DMS53 (cell line): Measurements from ENCODE around the gene ZDHHC7.
"Not testable (repeated sequence)": the region's sequence is repeated elsewhere in the genome, so short reads cannot be mapped to it uniquely, and the experiment has no call there.

Experiments used
- DNase-seq: peaks from one replicate; lab custom pipeline; 2025; lab: John Stamatoyannopoulos, UW

ZDHHC7 gene

DNA sequence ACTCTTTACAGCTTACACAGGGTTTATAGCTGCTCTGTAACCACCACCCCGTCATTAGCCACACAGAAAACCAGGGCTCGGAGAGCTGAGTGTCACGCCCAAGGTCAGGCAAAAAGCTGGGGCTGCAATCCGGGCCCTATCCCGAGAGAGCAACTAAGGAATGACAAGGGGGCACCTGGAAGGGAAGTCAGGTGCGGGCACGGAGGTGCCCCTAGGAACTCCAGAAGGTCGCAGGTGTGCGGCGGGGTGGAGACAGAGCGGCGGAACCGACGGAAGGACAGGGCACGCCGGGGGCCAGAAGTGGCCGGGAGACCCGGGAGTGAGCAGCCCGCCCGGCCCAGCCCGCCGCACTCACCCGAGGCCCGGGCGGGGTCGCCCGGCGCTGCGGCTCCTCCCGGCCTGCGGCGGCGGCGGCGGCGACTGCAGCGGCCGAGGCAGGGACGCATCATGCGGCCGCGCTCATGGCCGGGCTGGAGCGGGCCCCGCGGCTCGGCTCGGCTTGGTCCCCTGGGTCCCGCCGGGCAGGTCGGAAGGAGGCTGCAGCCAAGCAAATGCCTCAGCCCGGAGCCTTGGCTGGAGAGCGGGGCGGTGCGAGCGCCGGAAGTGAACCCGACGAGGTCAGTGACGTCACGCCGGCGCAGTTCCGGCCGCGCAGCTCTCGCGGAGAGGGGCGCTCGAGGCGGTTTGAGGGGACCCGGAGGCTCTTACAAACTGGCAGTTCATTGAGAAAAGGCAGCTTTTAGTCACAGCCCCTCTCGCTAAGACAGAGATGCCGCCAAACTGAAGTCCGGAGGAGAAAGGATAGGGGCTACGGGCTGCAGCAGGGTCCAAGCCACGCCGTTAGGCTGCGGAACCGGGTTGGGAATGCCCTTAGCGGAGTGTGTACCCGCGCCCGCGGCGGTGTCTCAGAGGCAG is at the start of gene ZDHHC7:
Gene ZDHHC7 (minus strand): TSS at position 605 of the 915 bp plus-strand sequence. CDS start 20,917 bp downstream, outside the sequence.
- DNase-seq = peak; percentile 89

- no peak for DNase-seq
Measured at GRCh38 chr16:85058909-85059308, 47.6 kb upstream of the ZDHHC7 start.

DNA sequence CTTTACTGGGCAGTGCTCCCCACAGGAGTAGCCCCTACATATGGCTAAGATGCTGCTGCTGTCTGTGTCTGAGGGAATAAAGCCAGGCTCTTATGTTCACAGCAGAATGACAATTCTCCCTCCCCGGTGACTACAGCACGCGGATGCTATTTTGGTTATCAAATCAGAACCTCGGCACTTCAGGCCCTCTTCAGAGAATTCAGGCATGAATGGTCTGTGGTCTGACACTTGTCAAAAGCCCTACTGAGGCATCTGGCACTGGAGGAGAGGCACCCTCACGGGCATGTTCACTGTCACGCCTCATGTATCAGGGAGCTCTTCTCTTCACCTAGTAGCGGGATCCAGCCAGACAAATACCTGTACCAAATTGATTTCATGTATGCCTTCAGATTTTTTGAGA is 46.6 kb upstream of the ZDHHC7 start:
- DNase-seq = no peak

DNA sequence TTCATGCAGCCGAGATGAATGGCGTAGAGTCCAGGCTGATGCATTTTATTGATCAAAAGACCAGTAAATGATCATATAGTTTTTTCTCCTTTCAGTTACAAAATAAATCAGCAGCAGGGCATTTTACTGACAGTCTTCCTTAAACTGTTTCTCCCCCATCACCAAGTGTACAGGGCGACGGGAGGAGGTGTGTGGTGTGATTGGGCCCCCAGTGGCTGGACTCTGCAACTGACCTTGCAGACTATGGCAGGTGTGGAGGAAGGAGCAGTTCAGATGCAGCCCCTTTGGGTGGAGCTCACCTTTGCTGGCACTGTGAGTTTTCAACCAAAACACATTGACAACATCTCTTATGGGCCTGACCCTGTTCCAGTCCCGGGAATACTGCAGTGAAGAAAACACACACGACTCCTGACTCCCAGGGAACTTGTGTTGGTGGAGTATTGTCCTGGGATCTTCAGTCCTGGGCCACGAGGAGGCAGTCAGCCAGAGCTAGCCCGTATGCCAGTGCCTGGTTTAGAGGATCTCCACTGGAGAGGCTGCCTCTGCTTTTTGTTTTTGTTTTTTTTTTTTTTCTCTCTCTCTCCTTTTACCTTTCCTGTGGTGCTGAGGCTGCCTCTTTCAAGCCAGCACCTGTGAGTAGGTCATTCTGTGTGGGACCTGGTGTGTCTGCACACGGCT is 46.0 kb upstream of the ZDHHC7 start:
- DNase-seq = peak; percentile 33

GRCh38 chr16:85056211-85056748 is 44.9 kb upstream of the ZDHHC7 start:
- no peak for DNase-seq

GRCh38 chr16:85055493-85056210 is 44.3 kb upstream of the ZDHHC7 start:
- no peak for DNase-seq

GRCh38 chr16:85054948-85055492 is 43.7 kb upstream of the ZDHHC7 start:
- no peak for DNase-seq

- not testable (repeated sequence) for DNase-seq
Measured at GRCh38 chr16:85054321-85054720, 43.0 kb upstream of the ZDHHC7 start.

- DNase-seq = no peak
Measured at GRCh38 chr16:85052536-85052935, 41.2 kb upstream of the ZDHHC7 start.

GRCh38 chr16:85051683-85052082 is 40.3 kb upstream of the ZDHHC7 start:
- DNase-seq = no peak

- no peak for DNase-seq
Measured at GRCh38 chr16:85051067-85051581, 39.8 kb upstream of the ZDHHC7 start.

DNA sequence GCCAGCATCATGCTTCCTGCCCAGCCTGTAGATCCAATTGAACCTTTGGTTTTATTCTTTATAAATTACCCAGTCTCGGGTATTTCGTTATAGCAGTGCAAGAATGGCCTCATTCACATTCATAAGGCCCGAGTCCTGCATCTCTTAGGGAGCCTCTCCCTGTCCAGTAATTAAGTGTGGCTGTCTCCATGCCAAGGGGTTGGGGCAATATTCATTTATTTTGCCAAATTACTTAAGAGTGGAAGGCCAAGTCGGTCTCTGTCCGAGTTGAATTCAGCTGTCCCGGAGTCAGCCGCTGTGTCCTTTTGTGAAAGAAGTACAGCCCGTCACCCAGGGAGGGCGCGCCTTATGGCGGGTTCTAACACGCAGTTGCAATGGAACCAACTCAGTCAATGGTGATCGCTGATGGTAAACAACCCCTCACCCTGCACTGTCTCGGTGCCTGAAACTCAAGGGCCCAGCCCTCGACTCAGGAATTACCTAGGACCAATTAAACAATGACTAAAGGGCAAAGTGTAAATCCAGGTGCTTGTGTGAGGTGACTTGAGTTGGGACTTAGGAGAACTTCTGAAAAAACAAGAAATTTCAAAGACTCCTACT is 38.5 kb upstream of the ZDHHC7 start:
- no peak for DNase-seq

GRCh38 chr16:85048921-85049562 is 37.7 kb upstream of the ZDHHC7 start:
- no peak for DNase-seq

DNA sequence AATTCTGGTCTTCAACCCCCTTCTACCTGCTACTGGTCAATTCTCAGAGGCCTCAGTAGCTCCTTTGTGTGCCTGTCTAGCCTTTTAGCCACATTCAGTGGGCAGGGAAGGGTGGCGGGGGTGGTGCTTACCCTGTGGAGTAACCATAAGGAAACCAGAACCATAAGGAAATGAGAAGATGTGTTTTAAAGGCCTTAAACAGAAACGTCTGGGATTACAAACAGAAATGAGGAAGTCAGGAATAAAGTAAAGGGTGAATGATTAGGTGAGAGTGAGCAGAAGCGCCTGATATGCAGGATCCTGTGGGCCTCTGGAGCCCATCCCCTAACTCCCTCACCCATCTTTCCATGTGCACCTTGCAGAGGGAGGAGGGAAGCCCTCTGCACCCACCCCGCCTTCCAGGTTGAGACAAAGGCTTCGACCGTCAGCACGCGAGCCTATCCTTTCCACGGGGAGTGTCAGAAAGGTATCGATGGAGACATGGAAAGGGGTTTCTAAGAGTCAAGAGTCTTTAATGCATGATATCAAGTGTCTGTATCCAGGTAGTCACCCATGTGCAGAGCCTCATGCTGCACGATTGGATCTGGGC is 36.6 kb upstream of the ZDHHC7 start:
- no peak for DNase-seq

DNA sequence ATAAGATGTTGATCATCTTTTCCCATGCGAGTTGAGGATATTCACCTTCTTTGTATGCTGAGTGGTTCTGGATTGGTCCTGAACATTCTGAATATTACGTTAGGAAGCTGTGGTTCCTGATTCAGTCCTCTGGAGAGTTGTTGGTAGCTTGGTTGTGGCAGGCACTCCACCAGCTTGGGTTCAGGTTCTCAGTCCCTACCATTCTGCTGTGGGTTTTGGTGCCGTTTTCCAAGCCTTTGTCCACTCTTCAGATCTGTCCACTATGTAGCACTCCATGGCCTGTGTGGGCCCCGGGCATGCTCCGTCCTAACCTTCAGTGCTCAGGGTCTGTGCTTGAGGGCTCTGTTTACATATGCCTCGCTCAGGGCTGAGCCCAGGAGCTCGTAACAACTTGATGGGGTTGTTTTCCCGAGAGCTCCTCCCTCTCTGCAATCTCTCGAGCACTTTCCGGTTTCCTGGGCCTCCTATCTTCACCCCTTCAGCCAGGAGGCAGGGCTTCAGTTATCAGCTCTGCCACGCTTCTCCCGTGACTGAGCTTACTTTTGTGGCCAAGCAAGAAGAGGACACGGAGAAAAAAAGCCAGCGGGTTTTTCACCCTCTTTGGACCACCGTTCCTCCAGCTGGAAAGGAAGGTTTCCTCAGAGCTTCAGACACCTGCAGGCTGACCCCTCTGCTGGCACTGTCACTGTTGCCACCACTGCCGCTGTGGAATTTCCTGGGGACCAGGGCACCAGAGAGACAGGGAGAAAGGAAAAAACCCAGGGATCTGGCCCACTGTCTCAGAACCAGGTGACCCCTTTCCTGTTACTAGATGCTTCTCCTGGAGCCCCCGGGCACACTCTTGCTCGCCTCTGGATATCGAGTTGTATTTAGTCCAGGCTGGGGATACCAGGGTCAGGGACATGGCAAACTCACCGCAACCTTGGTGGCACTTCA is 35.9 kb upstream of the ZDHHC7 start:
- peak; percentile 40 for DNase-seq

GRCh38 chr16:85046472-85046916 is 35.2 kb upstream of the ZDHHC7 start:
- no peak for DNase-seq

GRCh38 chr16:85045641-85046471 is 34.5 kb upstream of the ZDHHC7 start:
- no peak for DNase-seq

DNA sequence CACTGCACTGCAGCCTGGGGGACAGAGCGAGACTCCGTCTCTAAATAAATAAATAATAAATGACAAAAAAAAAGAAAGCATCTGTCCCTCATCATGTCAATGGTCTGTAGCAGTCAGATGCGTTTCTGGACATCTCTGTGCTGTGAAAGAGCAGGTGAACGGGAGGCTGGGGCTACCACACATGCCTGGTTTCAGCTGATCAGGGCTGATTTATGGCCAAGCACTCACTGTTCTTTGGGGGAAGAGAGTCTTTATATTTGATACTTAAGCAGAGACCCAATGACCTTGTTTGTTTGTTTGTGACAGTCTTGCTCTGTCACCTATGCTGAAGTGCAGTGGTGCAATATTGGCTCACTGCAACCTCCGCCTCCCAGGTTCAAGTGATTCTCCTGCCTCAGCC is 33.7 kb upstream of the ZDHHC7 start:
- DNase-seq = no peak
